ENCODE results near the gene CAPN14. TPM values are rescaled to one million over a fixed set of nuclear protein-coding genes. Genes with fewer than 3 reads are reported as not detected.

The CAPN14 gene
- total RNA-seq, 1 experiment from 2014 or later: not detected

- no TSS peak for BruUV-seq (replicated peaks)
- intact Hi-C loops (cut with micrococcal nuclease): no loop called here
- H3K4me3 Mint-ChIP-seq (ENCODE audit: unreplicated experiment): no peak overlapping the region
- TF ChIP-seq CTCF (IDR thresholded peaks at IDR 0.05; ENCODE audit: unreplicated experiment): no peak
- H3K27ac Mint-ChIP-seq (ENCODE audit: low read depth, unreplicated experiment): no peak overlapping the region
- POLR2A ChIA-PET: no interaction called here
- H3K27me3 Mint-ChIP-seq (ENCODE audit: insufficient read depth, unreplicated experiment): peaks cover 24% of the 10 kb centered on the region
- H3K4me1 Mint-ChIP-seq (ENCODE audit: insufficient read depth, unreplicated experiment): no peaks in the 10 kb centered on the region
- DNase-seq (ENCODE audit: unreplicated experiment): no peak
- CTCF ChIA-PET: interaction anchor here (0.9 to 3.7 kb wide), 5 partner anchors 12 to 438 kb away, joined by 3 to 18 read pairs (median 5); partner anchors contain the start of gene GALNT14
- no peaks in the 10 kb centered on the region for H3K36me3 Mint-ChIP-seq (ENCODE audit: insufficient read depth, unreplicated experiment)
- H3K9me3 Mint-ChIP-seq (ENCODE audit: unreplicated experiment): no peaks in the 10 kb centered on the region
Measured at GRCh38 chr2:31150120-31150670, 67.1 kb downstream of the CAPN14 start.

- ChIA-PET POLR2A (no interaction called here), CTCF (interaction anchor here (1.7 kb wide), 1 partner anchor 437 kb away, joined by 5 read pairs; no protein-coding TSS in a partner anchor)
- H3K27me3 Mint-ChIP-seq (ENCODE audit: insufficient read depth, unreplicated experiment): peaks cover 11% of the 10 kb centered on the region
- H3K4me1 Mint-ChIP-seq (ENCODE audit: insufficient read depth, unreplicated experiment): no peaks in the 10 kb centered on the region
- no peak overlapping the region for H3K27ac Mint-ChIP-seq (ENCODE audit: low read depth, unreplicated experiment)
- no peak overlapping the region for H3K4me3 Mint-ChIP-seq (ENCODE audit: unreplicated experiment)
- no peaks in the 10 kb centered on the region for H3K9me3 Mint-ChIP-seq (ENCODE audit: unreplicated experiment)
- intact Hi-C loops (cut with micrococcal nuclease): no loop called here
- H3K36me3 Mint-ChIP-seq (ENCODE audit: insufficient read depth, unreplicated experiment): no peaks in the 10 kb centered on the region
- TF ChIP-seq CTCF (IDR thresholded peaks at IDR 0.05; ENCODE audit: unreplicated experiment): no peak
- no TSS peak for BruUV-seq (replicated peaks)
- no peak for DNase-seq (ENCODE audit: unreplicated experiment)
Measured at GRCh38 chr2:31148514-31148913, 68.8 kb downstream of the CAPN14 start.

GRCh38 chr2:31147645-31148044, 69.7 kb downstream of the CAPN14 start:
- H3K4me1 Mint-ChIP-seq (ENCODE audit: insufficient read depth, unreplicated experiment): no peaks in the 10 kb centered on the region
- no TSS peak for BruUV-seq (replicated peaks)
- H3K4me3 Mint-ChIP-seq (ENCODE audit: unreplicated experiment): no peak overlapping the region
- no peaks in the 10 kb centered on the region for H3K36me3 Mint-ChIP-seq (ENCODE audit: insufficient read depth, unreplicated experiment)
- no peaks in the 10 kb centered on the region for H3K9me3 Mint-ChIP-seq (ENCODE audit: unreplicated experiment)
- intact Hi-C loops (cut with micrococcal nuclease): no loop called here
- no peak for TF ChIP-seq CTCF (IDR thresholded peaks at IDR 0.05; ENCODE audit: unreplicated experiment)
- peaks cover 14% of the 10 kb centered on the region for H3K27me3 Mint-ChIP-seq (ENCODE audit: insufficient read depth, unreplicated experiment)
- DNase-seq (ENCODE audit: unreplicated experiment): no peak
- POLR2A ChIA-PET: no interaction called here
- CTCF ChIA-PET: no interaction called here
- H3K27ac Mint-ChIP-seq (ENCODE audit: low read depth, unreplicated experiment): no peak overlapping the region

GRCh38 chr2:31142110-31142509, 75.2 kb downstream of the CAPN14 start:
- no peak for TF ChIP-seq CTCF (IDR thresholded peaks at IDR 0.05; ENCODE audit: unreplicated experiment)
- ChIA-PET POLR2A (no interaction called here), CTCF (interaction anchor here (0.6 kb wide), 1 partner anchor 497 kb away, joined by 4 read pairs; no protein-coding TSS in a partner anchor)
- Mint-ChIP-seq H3K27ac (ENCODE audit: low read depth, unreplicated experiment) (no peak overlapping the region), H3K4me3 (ENCODE audit: unreplicated experiment) (no peak overlapping the region), H3K4me1 (ENCODE audit: insufficient read depth, unreplicated experiment) (no peaks in the 10 kb centered on the region), H3K27me3 (ENCODE audit: insufficient read depth, unreplicated experiment) (peaks cover 14% of the 10 kb centered on the region), H3K36me3 (ENCODE audit: insufficient read depth, unreplicated experiment) (no peaks in the 10 kb centered on the region), H3K9me3 (ENCODE audit: unreplicated experiment) (no peaks in the 10 kb centered on the region)
- DNase-seq (ENCODE audit: unreplicated experiment): no peak
- intact Hi-C loops (cut with micrococcal nuclease): no loop called here
- BruUV-seq (replicated peaks): no TSS peak

All from MCF 10A (cell line).